Limb (tissue), 2 donors: ENCODE results near the gene ALDH1L1.

Experiments used
- DNase-seq, 2 donors: peaks; one replicate each; pipeline ENCODE4 v3.0.0-alpha.2; 2016; ENCODE audit errors: extremely low spot score in 2 of 2

ALDH1L1 gene

GRCh38 chr3:126194713-126195305 is 14.4 kb upstream of the ALDH1L1 start:
- DNase-seq: no peak

GRCh38 chr3:126191246-126191645 is 10.9 kb upstream of the ALDH1L1 start:
- no peak for DNase-seq

- DNase-seq: no peak
Observed at GRCh38 chr3:126187920-126188319, 7.5 kb upstream of the ALDH1L1 start.

- DNase-seq: no peak
Observed at GRCh38 chr3:126186749-126187148, 6.4 kb upstream of the ALDH1L1 start.

GRCh38 chr3:126186271-126186670 is 5.9 kb upstream of the ALDH1L1 start:
- DNase-seq: no peak

GRCh38 chr3:126184465-126185000 is 4.1 kb upstream of the ALDH1L1 start:
- DNase-seq: no peak

GRCh38 chr3:126181398-126181725 is 976 bp upstream of the ALDH1L1 start:
- DNase-seq: no peak

GRCh38 chr3:126179825-126180476 is 435 bp downstream of the ALDH1L1 start:
- peak in 1 of 2 donors; percentile 46 for DNase-seq

- no peak for DNase-seq
Observed at GRCh38 chr3:126170073-126170777, 10.2 kb downstream of the ALDH1L1 start.

GRCh38 chr3:126167566-126167965 is 12.8 kb downstream of the ALDH1L1 start:
- no peak for DNase-seq

- no peak for DNase-seq
Observed at GRCh38 chr3:126166009-126166408, 14.4 kb downstream of the ALDH1L1 start.

GRCh38 chr3:126161309-126161708 is 19.1 kb downstream of the ALDH1L1 start:
- DNase-seq: no peak

GRCh38 chr3:126160243-126161210 is 19.9 kb downstream of the ALDH1L1 start:
- no peak for DNase-seq

GRCh38 chr3:126159476-126159875 is 20.9 kb downstream of the ALDH1L1 start:
- DNase-seq: no peak

GRCh38 chr3:126158912-126159454 is 21.4 kb downstream of the ALDH1L1 start:
- no peak for DNase-seq

GRCh38 chr3:126158016-126158911 is 22.1 kb downstream of the ALDH1L1 start:
- no peak for DNase-seq

GRCh38 chr3:126157083-126157768 is 23.2 kb downstream of the ALDH1L1 start:
- DNase-seq: no peak

GRCh38 chr3:126156468-126156867 is 23.9 kb downstream of the ALDH1L1 start:
- DNase-seq: no peak

- DNase-seq: no peak
Observed at GRCh38 chr3:126155819-126156218, 24.6 kb downstream of the ALDH1L1 start.

GRCh38 chr3:126155280-126155640 is 25.1 kb downstream of the ALDH1L1 start:
- DNase-seq: no peak
